ENCODE data around the gene CLPTM1L.
"Not testable (repeated sequence)": the region's sequence is repeated elsewhere in the genome, so short reads cannot be mapped to it uniquely, and the experiment has no call there.

CLPTM1L gene

DNA sequence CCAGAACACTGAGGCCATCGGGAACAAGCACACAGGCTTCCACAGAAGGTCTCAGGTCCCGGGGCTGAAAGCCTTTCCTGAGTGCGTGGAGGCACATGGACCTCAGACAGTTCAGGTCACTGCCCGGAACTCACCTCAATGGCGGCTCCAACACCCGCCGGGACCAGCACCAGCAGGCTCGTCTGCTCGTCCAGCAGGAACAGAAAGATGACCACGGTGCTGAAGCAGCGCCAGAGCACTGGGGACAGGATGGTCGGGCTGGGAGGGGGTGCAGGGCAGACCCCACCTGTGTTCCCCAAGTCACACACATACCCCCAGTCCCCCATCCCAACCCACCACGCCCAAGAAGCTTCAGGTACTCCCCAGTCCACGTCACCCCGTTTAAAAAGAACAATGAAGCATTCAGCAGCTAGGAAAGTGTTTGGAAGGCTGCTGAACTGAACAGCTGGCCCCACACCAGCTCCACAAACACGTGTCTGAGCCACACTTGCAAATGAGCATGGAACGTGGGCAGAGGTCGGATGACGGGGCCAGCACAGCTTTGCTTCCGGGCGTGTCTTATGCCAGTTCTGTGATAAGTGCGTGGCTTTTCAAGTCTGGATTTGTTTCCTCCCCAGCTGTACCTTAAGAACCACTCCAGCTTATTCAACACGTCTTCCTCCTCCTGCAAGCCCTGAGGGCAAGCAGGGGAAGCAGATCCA is 14.6 kb downstream of the CLPTM1L start:
- Mint-ChIP-seq H3K27me3 (no peaks in the 10 kb centered on the region), H3K27ac (no peak overlapping the region), H3K36me3 (peaks cover 7% of the 10 kb centered on the region)

GRCh38 chr5:1329111-1329579 is 15.8 kb downstream of the CLPTM1L start:
- no peaks in the 10 kb centered on the region for H3K27me3 Mint-ChIP-seq
- H3K27ac Mint-ChIP-seq = no peak overlapping the region
- no peaks in the 10 kb centered on the region for H3K9me3 Mint-ChIP-seq
- H3K36me3 Mint-ChIP-seq = peaks cover 7% of the 10 kb centered on the region
- peaks cover 9% of the 10 kb centered on the region for H3K4me1 Mint-ChIP-seq
- H3K4me3 Mint-ChIP-seq = no peak overlapping the region

More for the DNA sequence above, 14.6 kb downstream of the CLPTM1L start:
- no peak overlapping the region for H3K4me3 Mint-ChIP-seq
- no peaks in the 10 kb centered on the region for H3K9me3 Mint-ChIP-seq
- H3K4me1 Mint-ChIP-seq = peaks cover 9% of the 10 kb centered on the region

DNA sequence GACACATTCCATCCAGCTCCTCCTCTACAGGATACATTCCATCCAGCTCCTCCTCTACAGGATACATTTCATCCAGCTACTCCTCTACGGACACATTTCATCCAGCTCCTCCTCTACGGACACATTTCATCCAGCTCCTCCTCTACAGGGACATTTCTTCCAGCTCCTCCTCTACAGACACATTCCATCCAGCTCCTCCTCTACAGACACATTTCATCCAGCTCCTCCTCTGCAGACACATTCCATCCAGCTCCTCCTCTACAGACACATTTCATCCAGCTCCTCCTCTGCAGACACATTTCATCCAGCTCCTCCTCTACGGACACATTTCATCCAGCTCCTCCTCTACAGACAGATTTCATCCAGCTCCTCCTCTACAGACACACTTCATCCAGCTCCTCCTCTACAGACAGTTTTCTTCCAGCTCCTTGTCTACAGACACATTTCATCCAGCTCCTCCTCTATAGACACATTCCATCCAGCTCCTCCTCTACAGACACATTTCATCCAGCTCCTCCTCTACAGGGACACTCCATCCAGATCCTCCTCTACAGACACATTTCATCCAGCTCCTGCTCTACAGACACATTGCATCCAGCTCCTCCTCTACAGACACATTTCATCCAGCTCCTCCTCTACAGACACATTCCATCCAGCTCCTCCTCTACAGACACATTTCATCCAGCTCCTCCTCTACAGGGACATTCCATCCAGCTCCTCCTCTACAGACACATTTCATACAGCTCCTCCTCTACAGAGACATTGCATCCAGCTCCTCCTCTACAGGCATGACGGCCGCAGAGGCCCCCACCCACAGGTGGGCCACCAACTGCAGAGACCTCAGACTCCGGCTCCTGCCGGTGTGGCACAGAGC is 16.4 kb downstream of the CLPTM1L start:
- not testable (repeated sequence) for H3K4me3 Mint-ChIP-seq, H3K4me1 Mint-ChIP-seq, H3K9me3 Mint-ChIP-seq, H3K36me3 Mint-ChIP-seq, H3K27me3 Mint-ChIP-seq
- H3K27ac Mint-ChIP-seq = peak overlapping the region; percentile 31

DNA sequence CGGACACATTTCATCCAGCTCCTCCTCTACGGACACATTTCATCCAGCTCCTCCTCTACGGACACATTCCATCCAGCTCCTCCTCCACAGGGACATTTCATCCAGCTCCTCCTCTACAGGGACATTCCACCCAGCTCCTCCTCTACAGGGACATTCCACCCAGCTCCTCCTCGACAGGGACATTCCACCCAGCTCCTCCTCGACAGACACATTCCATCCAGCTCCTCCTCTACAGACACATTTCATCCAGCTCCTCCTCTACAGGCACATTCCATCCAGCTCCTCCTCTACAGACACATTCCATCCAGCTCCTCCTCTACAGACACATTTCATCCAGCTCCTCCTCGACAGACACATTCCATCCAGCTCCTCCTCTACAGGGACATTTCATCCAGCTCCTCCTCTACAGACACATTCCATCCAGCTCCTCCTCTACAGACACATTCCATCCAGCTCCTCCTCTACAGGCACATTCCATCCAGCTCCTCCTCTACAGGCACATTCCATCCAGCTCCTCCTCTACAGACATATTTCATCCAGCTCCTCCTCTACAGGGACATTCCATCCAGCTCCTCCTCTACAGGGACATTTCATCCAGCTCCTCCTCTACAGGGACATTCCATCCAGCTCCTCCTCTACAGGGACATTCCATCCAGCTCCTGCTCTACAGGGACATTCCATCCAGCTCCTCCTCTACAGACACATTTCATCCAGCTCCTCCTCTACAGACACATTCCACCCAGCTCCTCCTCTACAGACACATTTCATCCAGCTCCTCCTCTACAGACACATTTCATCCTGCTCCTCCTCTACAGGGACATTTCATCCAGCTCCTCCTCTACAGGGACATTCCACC is 17.8 kb downstream of the CLPTM1L start:
- H3K36me3 Mint-ChIP-seq, H3K27me3 Mint-ChIP-seq, H3K4me1 Mint-ChIP-seq, H3K4me3 Mint-ChIP-seq, H3K9me3 Mint-ChIP-seq: not testable (repeated sequence)
- H3K27ac Mint-ChIP-seq = peak overlapping the region; percentile 19

GRCh38 chr5:1326532-1326875 is 18.4 kb downstream of the CLPTM1L start:
- H3K27ac Mint-ChIP-seq = not testable (repeated sequence)

DNA sequence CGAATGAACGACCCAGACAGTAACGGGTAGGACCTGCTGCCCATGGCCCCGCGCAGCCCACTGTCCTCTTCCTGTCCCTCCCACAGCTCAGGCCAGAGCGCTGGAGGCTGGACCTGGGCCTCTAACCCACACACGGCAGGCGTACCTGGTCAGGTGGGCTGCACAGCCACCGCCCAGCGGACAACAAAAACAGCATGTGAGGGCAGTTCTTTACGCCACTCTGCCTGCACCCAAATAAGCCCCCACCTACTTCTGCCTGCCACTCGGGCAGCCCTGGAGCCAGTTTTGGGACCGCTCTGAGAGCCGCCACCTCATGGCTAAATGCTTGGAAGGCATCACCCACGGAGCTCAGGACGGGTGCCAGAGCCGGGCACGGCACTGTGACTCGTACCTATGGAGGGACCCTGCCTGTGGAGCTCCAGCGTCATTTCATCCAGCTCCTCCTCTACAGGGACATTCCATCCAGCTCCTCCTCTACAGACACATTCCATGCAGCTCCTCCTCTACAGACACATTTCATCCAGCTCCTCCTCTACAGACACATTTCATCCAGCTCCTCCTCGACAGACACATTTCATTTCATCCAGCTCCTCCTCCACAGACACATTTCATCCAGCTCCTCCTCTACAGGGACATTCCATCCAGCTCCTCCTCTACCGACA is 18.9 kb downstream of the CLPTM1L start:
- H3K27me3 Mint-ChIP-seq = no peaks in the 10 kb centered on the region

More at GRCh38 chr5:1326532-1326875, 18.4 kb downstream of the CLPTM1L start:
- H3K36me3 Mint-ChIP-seq, H3K9me3 Mint-ChIP-seq, H3K27me3 Mint-ChIP-seq, H3K4me1 Mint-ChIP-seq, H3K4me3 Mint-ChIP-seq: not testable (repeated sequence)

GRCh38 chr5:1325191-1325741 is 19.6 kb downstream of the CLPTM1L start:
- Mint-ChIP-seq H3K4me1 (peaks cover 6% of the 10 kb centered on the region), H3K4me3 (no peak overlapping the region), H3K36me3 (peaks cover 6% of the 10 kb centered on the region), H3K9me3 (no peaks in the 10 kb centered on the region), H3K27ac (no peak overlapping the region), H3K27me3 (no peaks in the 10 kb centered on the region)

More for the DNA sequence above, 18.9 kb downstream of the CLPTM1L start:
- Mint-ChIP-seq H3K36me3 (peaks cover 2% of the 10 kb centered on the region), H3K4me1 (peaks cover 6% of the 10 kb centered on the region), H3K9me3 (no peaks in the 10 kb centered on the region), H3K4me3 (no peak overlapping the region), H3K27ac (peak overlapping the region; percentile 70)

GRCh38 chr5:1324719-1325190 is 20.1 kb downstream of the CLPTM1L start:
- H3K4me3 Mint-ChIP-seq = no peak overlapping the region
- H3K27ac Mint-ChIP-seq = no peak overlapping the region
- peaks cover 6% of the 10 kb centered on the region for H3K36me3 Mint-ChIP-seq
- H3K9me3 Mint-ChIP-seq = no peaks in the 10 kb centered on the region
- no peaks in the 10 kb centered on the region for H3K27me3 Mint-ChIP-seq
- peaks cover 6% of the 10 kb centered on the region for H3K4me1 Mint-ChIP-seq

DNA sequence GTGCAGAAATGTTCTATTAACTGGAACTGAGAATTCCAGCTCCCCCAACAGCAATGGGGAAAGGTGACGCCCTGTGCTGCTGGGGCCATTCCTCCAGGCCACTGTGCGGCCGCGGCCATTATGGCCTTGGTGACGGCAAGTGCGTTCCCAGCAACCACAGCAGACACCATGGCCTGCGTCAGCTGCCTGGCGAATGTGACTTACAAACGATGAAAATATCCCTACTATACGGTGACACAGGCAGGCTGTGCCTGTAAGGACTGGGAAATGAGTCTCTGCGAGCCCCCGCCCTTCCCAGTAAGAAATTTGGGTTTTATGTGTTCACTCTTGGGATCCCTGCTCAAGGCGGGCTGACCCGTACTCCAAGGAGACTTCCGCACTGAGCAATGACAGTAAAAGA is 20.6 kb downstream of the CLPTM1L start:
- H3K27ac Mint-ChIP-seq = no peak overlapping the region
- peaks cover 6% of the 10 kb centered on the region for H3K36me3 Mint-ChIP-seq
- H3K4me3 Mint-ChIP-seq = no peak overlapping the region
- no peaks in the 10 kb centered on the region for H3K9me3 Mint-ChIP-seq
- H3K27me3 Mint-ChIP-seq = no peaks in the 10 kb centered on the region
- peaks cover 6% of the 10 kb centered on the region for H3K4me1 Mint-ChIP-seq

GRCh38 chr5:1323803-1324173 is 21.1 kb downstream of the CLPTM1L start:
- Mint-ChIP-seq H3K27me3 (no peaks in the 10 kb centered on the region), H3K4me1 (peaks cover 5% of the 10 kb centered on the region), H3K4me3 (no peak overlapping the region), H3K9me3 (no peaks in the 10 kb centered on the region), H3K27ac (no peak overlapping the region), H3K36me3 (peaks cover 6% of the 10 kb centered on the region)

DNA sequence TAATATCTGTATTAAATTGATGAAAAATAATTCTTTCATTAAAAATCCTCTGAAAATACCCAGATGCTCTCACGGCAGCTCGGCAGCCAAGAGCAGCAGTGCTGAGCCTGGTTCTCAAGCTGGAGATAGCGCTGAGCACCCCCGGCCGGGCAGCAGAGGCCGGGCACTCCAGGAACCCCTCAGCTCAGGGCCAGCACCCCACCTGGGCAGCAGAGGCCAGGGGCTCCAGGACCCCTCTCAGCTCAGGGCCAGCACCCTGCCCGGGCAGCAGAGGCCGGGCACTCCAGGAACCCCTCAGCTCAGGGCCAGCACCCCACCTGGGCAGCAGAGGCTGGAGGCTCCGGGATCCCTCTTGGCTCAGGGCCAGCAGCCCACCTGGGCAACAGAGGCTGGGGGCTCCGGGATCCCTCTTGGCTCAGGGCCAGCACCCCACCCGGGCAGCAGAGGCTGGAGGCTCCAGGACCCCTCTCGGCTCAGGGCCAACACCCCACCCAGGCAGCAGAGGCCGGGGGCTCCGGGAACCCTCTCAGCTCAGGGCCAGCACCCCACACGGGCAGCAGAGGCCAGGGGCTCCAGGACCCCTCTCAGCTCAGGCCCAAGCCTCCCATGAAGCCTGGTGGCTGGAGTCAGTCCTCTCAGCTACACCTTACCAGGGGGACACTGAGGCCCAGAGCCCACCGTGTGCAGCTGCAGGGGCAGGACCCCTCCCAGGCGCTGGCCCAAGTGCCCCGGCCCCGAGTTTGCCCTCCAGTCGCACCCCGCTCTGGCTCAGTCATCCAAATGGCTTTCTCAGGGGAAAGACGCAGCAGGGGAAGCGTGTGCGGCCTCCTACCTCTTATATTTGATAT is 21.7 kb downstream of the CLPTM1L start:
- Mint-ChIP-seq H3K9me3 (no peaks in the 10 kb centered on the region), H3K4me1 (no peaks in the 10 kb centered on the region), H3K27ac (no peak overlapping the region), H3K4me3 (no peak overlapping the region), H3K27me3 (no peaks in the 10 kb centered on the region), H3K36me3 (peaks cover 6% of the 10 kb centered on the region)

- Mint-ChIP-seq H3K36me3 (peaks cover 6% of the 10 kb centered on the region), H3K27me3 (no peaks in the 10 kb centered on the region), H3K4me3 (no peak overlapping the region), H3K27ac (no peak overlapping the region), H3K9me3 (no peaks in the 10 kb centered on the region), H3K4me1 (peaks cover 4% of the 10 kb centered on the region)
Measured at GRCh38 chr5:1322036-1322900, 22.6 kb downstream of the CLPTM1L start.

DNA sequence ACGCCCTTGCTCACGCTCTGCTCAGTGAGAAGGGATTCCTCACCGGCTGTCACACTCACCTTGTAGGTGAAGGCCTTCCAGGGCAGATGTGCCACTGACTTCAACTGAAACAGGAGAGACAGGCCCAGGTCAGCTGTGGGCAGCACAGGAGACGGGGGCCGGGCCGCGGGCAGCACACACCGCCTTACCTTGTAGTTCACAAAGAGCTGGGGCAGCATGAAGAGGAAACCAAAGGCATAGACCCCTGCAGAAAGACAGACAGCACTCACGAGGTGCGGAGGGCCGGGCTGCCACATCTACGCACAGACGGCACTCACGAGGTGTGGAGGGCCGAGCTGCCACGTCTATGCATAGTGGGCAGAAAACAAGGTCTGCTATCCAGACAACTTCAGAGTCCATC is 23.3 kb downstream of the CLPTM1L start:
- no peaks in the 10 kb centered on the region for H3K27me3 Mint-ChIP-seq
- H3K36me3 Mint-ChIP-seq = peaks cover 8% of the 10 kb centered on the region
- peaks cover 11% of the 10 kb centered on the region for H3K4me1 Mint-ChIP-seq
- no peak overlapping the region for H3K27ac Mint-ChIP-seq
- no peaks in the 10 kb centered on the region for H3K9me3 Mint-ChIP-seq
- H3K4me3 Mint-ChIP-seq = no peak overlapping the region

Data from activated naive CD4-positive, alpha-beta T cell treated with anti-CD3 and anti-CD28 coated beads, Interleukin-2, amount 50 U/mL, for 24 hours (primary cell).